Central memory CD8-positive, alpha-beta T cell (primary cell): Measurements from ENCODE around the gene ZNF862.

ENCODE experiments used
- ATAC-seq: fragments of 150-1000 bp; cut with Tn5 transposase; replicated peaks from 2 replicates; pipeline ENCODE4 v1.10.0; 2022; ENCODE audit warnings: mild to moderate bottlenecking, moderate FRiP score, moderate number of reproducible peaks; ENCODE audit not compliant: poor library complexity, severe bottlenecking; ENCODE audit errors: extremely low read depth
- DNase-seq, 2 donors: peaks; one replicate each; pipeline ENCODE4 v3.0.0; 2021; ENCODE audit warnings: low spot score in 2 of 2
- H3K27ac Mint-ChIP-seq: one replicate; pipeline ENCODE4 v1.8.0; 2022; ENCODE audit warnings: low read depth, mild to moderate bottlenecking, moderate library complexity, mixed read lengths
- H3K27me3 Mint-ChIP-seq: one replicate; pipeline ENCODE4 v1.8.0; 2022; ENCODE audit warnings: mixed read lengths
- H3K36me3 Mint-ChIP-seq: one replicate; pipeline ENCODE4 v1.8.0; 2022; ENCODE audit warnings: mild to moderate bottlenecking, moderate library complexity, mixed read lengths; ENCODE audit not compliant: insufficient read depth
- H3K4me1 Mint-ChIP-seq: one replicate; pipeline ENCODE4 v1.8.0; 2022; ENCODE audit warnings: mixed read lengths
- H3K4me3 Mint-ChIP-seq: one replicate; pipeline ENCODE4 v1.8.0; 2022; ENCODE audit warnings: mild to moderate bottlenecking, moderate library complexity, mixed read lengths
- H3K9me3 Mint-ChIP-seq: one replicate; pipeline ENCODE4 v1.8.0; 2022; ENCODE audit warnings: mixed read lengths

ZNF862 gene

DNA sequence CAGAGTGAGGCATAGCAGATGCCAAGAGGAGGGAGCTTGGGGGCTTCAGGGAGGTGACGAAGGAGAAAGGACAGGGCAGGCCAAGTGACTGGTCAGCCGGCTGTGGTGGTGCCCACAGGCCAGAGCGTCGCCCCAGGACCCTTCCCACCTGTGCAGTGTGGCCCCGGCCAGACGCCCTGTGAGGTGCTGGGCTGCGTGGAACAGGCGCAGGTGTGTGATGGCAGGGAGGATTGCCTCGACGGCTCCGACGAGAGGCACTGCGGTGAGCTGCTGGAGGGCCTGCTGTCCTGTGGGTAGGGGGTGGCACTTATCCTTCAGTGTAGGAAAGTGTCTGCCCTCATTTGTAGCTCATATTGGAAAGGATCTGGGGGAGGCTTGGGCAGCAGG, 38.0 kb upstream of the ZNF862 start:
- no peak overlapping the region for H3K4me3 Mint-ChIP-seq
- DNase-seq: no peak
- no peaks in the 10 kb centered on the region for H3K36me3 Mint-ChIP-seq
- no peaks in the 10 kb centered on the region for H3K4me1 Mint-ChIP-seq
- H3K27ac Mint-ChIP-seq: no peak overlapping the region
- peaks cover 4% of the 10 kb centered on the region for H3K27me3 Mint-ChIP-seq
- no peak for ATAC-seq
- no peaks in the 10 kb centered on the region for H3K9me3 Mint-ChIP-seq

DNA sequence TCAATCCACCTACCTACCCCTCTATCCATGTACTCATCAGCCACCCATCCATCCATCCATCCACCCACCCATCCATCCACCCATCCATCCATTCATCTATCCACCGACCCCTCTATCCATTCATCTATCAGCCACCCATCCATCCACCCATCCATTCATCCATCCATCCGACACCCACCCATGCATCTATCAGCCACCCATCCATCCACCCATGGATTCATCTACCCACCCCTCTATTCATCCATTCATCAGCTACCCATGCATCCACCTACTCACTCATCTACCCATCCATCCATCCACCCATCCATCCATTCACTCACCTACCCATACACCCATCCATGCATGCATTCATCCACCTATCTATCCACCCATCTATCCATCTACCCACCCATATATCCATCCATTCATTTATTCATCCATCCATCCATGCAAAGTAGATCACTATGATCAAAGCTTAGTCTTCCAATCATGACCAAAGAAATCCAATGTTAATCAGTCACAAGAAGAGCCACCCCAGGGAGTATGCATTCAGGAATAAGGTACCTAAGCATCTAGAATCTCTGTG, 37.1 kb upstream of the ZNF862 start:
- no peak for ATAC-seq
- peaks cover 4% of the 10 kb centered on the region for H3K27me3 Mint-ChIP-seq
- H3K4me1 Mint-ChIP-seq: no peaks in the 10 kb centered on the region
- DNase-seq: no peak
- no peak overlapping the region for H3K4me3 Mint-ChIP-seq
- no peaks in the 10 kb centered on the region for H3K9me3 Mint-ChIP-seq
- no peaks in the 10 kb centered on the region for H3K36me3 Mint-ChIP-seq
- H3K27ac Mint-ChIP-seq: no peak overlapping the region

DNA sequence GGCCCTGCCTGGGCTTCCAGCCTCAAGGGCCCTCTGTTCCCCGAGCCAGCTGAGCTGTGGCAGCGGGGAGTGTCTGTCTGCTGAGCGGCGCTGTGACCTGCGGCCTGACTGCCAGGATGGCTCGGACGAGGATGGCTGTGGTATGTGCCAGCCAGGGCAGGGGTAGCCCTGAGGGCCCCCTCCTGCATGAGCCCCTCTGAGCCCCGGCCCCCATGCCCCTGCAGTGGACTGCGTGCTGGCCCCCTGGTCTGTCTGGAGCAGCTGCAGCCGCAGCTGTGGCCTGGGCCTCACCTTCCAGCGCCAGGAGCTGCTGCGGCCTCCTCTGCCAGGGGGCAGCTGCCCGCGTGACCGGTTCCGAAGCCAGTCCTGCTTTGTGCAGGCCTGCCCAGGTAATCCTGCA, 36.4 kb upstream of the ZNF862 start:
- Mint-ChIP-seq H3K36me3 (no peaks in the 10 kb centered on the region), H3K4me3 (no peak overlapping the region), H3K27ac (no peak overlapping the region), H3K27me3 (peaks cover 11% of the 10 kb centered on the region), H3K9me3 (no peaks in the 10 kb centered on the region), H3K4me1 (no peaks in the 10 kb centered on the region)
- DNase-seq (no peak), ATAC-seq (no peak)

DNA sequence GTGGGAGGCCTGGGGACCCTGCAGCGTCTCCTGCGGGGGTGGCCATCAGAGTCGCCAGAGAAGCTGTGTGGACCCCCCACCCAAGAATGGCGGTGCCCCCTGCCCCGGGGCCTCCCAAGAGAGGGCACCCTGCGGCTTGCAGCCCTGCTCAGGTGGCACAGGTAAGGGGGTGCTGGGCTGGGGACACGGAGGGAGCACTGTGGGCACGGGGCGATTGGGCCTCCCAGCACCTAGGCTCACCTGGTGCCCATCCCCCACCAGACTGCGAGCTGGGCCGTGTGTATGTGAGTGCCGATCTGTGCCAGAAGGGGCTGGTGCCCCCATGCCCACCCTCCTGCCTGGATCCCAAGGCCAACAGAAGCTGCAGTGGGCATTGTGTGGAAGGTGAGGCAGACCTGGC, 35.2 kb upstream of the ZNF862 start:
- ATAC-seq: no peak
- Mint-ChIP-seq H3K4me1 (no peaks in the 10 kb centered on the region), H3K27me3 (peaks cover 17% of the 10 kb centered on the region), H3K4me3 (no peak overlapping the region), H3K36me3 (no peaks in the 10 kb centered on the region), H3K27ac (no peak overlapping the region), H3K9me3 (no peaks in the 10 kb centered on the region)
- no peak for DNase-seq

DNA sequence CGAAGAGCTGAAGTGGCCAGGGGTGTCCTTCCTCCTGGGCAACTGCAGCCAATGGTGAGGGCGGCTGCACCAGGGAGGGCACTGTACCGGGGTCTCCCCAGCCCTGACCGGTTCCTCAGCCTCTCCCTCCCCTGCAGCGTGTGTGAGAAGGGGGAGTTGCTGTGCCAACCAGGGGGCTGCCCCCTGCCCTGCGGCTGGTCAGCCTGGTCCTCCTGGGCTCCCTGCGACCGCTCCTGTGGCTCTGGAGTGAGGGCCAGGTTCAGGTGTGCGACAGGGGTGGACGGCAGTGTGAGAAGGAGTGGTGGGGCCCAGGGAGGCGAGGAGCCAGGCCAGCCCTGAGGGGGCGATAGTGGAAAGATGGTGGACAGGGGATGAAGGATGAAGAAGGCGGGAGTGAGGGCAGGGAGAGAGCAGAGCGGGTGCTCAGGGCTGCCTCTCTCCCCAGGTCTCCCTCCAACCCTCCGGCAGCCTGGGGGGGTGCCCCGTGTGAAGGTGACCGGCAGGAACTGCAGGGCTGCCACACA, 34.6 kb upstream of the ZNF862 start:
- no peak overlapping the region for H3K27ac Mint-ChIP-seq
- peaks cover 17% of the 10 kb centered on the region for H3K27me3 Mint-ChIP-seq
- ATAC-seq (no peak), DNase-seq (no peak)
- H3K4me3 Mint-ChIP-seq: no peak overlapping the region
- H3K4me1 Mint-ChIP-seq: no peaks in the 10 kb centered on the region
- no peaks in the 10 kb centered on the region for H3K9me3 Mint-ChIP-seq
- H3K36me3 Mint-ChIP-seq: no peaks in the 10 kb centered on the region

DNA sequence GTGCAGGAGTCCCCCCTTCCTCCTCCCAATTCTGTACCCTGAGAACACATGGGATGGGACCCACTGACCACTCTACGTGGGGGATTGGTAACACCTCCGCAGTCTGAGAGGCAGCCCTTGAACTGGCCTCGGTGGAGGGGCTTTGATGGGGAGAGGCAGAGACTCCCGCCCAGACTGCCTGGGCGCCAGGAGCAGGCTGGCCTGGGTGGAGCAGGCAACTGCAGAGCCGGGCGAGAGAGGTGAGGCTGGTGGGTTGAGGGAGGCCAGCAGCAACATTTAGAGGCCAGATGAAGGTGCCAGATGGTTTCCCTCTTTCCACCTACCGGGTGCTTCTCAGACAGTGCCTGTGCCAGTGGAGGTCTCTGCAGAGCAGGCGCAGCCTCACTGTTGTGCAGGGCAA, 34.1 kb upstream of the ZNF862 start:
- DNase-seq (no peak), ATAC-seq (no peak)
- no peaks in the 10 kb centered on the region for H3K4me1 Mint-ChIP-seq
- H3K27me3 Mint-ChIP-seq: peaks cover 17% of the 10 kb centered on the region
- H3K27ac Mint-ChIP-seq: no peak overlapping the region
- no peak overlapping the region for H3K4me3 Mint-ChIP-seq
- no peaks in the 10 kb centered on the region for H3K36me3 Mint-ChIP-seq
- no peaks in the 10 kb centered on the region for H3K9me3 Mint-ChIP-seq

DNA sequence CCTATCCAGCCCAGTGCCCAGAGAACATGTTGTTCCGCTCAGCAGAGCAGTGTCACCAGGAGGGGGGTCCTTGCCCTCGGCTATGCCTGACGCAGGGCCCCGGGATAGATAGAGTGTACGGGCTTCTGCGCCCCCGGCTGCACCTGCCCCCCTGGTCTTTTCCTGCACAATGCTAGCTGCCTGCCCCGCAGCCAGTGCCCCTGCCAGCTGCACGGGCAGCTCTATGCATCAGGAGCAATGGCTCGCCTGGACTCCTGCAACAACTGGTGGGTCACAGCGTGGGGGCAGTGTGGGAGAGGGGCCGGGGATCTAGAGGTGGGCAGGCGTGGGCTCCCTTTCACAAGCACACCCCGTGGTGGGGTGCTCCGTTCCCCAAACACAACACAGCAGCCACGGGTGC, 31.4 kb upstream of the ZNF862 start:
- Mint-ChIP-seq H3K4me1 (no peaks in the 10 kb centered on the region), H3K36me3 (no peaks in the 10 kb centered on the region), H3K4me3 (no peak overlapping the region), H3K9me3 (no peaks in the 10 kb centered on the region), H3K27ac (no peak overlapping the region), H3K27me3 (peaks cover 17% of the 10 kb centered on the region)
- ATAC-seq: no peak
- no peak for DNase-seq

DNA sequence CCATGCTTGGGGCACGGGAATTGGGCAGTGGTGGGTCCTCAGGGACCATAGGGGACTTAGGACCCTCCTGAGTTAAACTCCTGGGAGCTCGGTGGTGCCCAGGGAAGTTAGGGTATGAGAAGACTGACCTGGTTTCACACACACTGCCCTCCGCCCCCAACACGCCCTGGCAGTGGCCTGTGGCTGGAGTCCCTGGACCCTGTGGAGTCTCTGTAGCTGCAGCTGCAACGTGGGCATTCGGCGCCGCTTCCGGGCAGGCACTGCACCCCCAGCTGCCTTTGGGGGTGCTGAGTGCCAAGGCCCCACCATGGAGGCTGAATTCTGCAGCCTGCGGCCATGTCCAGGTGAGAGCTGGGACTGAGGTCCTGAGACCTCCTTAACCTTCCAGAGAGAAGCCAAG, 29.9 kb upstream of the ZNF862 start:
- DNase-seq (no peak), ATAC-seq (no peak)
- no peak overlapping the region for H3K4me3 Mint-ChIP-seq
- H3K27me3 Mint-ChIP-seq: peaks cover 17% of the 10 kb centered on the region
- H3K9me3 Mint-ChIP-seq: no peaks in the 10 kb centered on the region
- no peaks in the 10 kb centered on the region for H3K4me1 Mint-ChIP-seq
- H3K36me3 Mint-ChIP-seq: no peaks in the 10 kb centered on the region
- H3K27ac Mint-ChIP-seq: no peak overlapping the region

DNA sequence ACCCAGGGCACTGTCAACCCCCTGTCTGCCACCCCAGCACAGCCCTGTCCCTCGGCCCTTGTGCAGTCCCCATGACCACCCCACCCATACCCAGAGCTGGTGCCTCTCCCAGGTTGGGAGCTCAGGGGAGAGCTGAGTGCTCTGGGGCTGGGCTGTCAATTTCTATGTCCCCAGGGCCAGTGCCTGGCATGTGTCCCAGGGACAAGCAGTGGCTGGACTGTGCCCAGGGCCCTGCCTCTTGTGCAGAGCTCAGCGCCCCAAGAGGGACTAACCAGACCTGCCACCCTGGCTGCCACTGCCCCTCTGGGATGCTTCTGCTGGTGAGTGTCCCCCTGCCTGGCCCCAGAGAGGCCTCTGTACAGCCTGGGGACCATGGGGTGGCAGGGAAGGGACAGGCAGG, 29.0 kb upstream of the ZNF862 start:
- DNase-seq (no peak), ATAC-seq (no peak)
- Mint-ChIP-seq H3K36me3 (no peaks in the 10 kb centered on the region), H3K4me3 (no peak overlapping the region), H3K4me1 (no peaks in the 10 kb centered on the region), H3K27me3 (peaks cover 17% of the 10 kb centered on the region), H3K27ac (no peak overlapping the region), H3K9me3 (no peaks in the 10 kb centered on the region)

DNA sequence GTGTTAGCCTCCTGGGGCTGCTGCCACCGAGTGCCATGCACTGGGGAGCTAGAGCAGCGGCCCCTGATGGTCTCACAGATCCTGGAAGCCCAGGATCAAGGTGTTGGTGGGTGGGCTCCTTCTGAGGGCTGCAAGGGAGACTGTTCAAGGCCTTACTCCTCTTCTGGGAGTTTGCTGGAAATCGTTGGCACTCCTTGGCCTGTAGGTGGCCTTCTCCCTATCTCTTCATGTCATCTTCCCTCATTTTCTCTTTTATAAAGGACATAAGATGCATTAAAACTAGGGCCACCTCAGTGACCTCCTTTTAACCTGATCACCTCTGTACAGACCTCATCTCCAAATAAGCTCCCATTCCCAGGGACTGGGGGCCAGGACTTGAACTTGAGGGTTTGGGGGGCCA, 27.0 kb upstream of the ZNF862 start:
- Mint-ChIP-seq H3K27me3 (peaks cover 12% of the 10 kb centered on the region), H3K36me3 (no peaks in the 10 kb centered on the region), H3K4me3 (no peak overlapping the region), H3K4me1 (no peaks in the 10 kb centered on the region), H3K9me3 (no peaks in the 10 kb centered on the region), H3K27ac (no peak overlapping the region)
- DNase-seq: no peak
- ATAC-seq: no peak

DNA sequence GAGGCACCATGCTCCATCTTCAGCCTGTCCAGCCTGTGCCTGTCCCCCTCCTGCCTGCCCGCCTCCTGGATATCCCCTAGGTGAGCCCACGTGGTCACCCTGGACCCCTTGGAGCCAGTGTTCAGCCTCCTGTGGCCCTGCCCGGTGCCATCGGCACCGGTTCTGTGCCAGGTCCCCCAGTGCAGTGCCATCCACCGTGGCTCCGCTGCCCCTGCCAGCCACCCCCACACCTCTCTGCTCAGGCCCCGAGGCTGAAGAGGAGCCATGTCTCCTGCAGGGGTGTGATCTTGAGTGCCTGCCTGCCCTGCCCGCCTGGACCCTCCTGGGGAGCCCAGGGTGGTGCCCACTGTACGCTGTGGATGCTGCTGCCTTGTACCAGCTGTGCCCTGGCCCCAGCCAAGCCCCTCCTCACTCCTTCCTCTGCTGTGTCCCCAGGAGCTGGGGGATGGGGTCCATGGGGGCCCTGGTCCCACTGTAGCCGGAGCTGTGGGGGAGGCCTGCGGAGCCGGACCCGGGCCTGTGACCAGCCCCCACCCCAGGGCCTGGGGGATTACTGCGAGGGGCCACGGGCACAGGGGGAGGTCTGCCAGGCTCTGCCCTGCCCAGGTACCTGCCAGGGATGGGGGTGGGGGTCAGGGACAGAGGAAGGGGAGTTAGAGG, 26.2 kb upstream of the ZNF862 start:
- H3K27ac Mint-ChIP-seq: no peak overlapping the region
- H3K9me3 Mint-ChIP-seq: no peaks in the 10 kb centered on the region
- no peaks in the 10 kb centered on the region for H3K36me3 Mint-ChIP-seq
- no peak overlapping the region for H3K4me3 Mint-ChIP-seq
- ATAC-seq: no peak
- no peaks in the 10 kb centered on the region for H3K4me1 Mint-ChIP-seq
- DNase-seq: no peak
- H3K27me3 Mint-ChIP-seq: peaks cover 5% of the 10 kb centered on the region

DNA sequence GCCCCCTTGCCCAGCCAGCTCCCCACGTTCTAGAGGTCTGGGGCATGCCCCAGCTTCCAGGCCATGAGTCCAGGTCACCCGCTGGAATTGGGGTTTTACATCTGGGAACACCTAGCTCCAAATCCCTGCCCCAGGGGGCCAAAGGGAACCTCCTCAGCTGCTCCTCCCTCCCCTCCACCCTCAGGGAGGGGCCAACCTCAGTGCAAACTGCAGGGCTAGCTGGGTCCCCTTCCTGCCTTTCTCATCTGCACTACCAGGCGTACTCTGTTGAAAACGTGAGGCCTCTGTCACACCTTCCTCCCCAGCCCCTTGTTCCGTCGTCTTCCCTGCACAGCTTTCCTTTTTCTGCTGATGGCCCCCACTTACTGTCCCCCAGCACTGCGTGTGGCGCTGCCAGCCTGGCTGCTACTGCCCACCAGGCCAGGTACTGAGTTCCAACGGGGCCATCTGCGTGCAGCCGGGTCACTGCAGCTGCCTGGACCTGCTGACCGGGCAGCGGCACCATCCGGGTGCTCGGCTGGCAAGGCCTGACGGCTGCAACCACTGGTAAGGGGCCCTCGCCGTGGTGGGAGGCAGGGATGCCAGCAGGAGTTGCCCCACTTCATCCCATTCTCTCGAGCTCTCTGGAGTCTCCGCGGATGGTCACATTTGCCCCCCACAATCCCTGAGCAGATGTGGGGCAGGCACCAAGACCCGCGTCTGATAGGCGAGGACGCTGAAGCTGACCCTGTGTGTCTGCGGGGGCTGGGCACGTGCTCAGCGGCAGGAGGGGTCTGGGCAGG, 24.7 kb upstream of the ZNF862 start:
- Mint-ChIP-seq H3K27ac (no peak overlapping the region), H3K36me3 (no peaks in the 10 kb centered on the region), H3K4me3 (no peak overlapping the region), H3K27me3 (no peaks in the 10 kb centered on the region), H3K9me3 (no peaks in the 10 kb centered on the region), H3K4me1 (no peaks in the 10 kb centered on the region)
- DNase-seq (no peak), ATAC-seq (no peak)

DNA sequence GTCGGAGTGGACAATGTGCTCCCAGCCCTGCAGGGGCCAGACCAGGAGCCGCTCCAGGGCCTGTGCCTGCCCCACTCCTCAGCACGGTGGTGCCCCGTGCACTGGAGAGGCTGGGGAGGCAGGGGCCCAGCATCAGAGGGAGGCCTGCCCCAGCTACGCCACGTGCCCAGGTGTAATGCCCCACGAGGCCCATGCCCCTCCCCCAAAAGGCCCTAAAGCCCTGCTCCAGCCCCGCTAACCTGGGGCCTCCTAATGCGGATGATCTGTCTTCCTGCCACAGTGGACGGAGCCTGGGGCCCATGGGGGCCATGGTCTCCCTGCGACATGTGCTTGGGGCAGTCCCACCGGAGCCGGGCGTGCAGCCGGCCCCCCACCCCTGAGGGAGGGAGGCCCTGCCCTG, 23.7 kb upstream of the ZNF862 start:
- ATAC-seq (no peak), DNase-seq (no peak)
- no peaks in the 10 kb centered on the region for H3K4me1 Mint-ChIP-seq
- no peak overlapping the region for H3K4me3 Mint-ChIP-seq
- no peak overlapping the region for H3K27ac Mint-ChIP-seq
- H3K36me3 Mint-ChIP-seq: no peaks in the 10 kb centered on the region
- H3K9me3 Mint-ChIP-seq: no peaks in the 10 kb centered on the region
- H3K27me3 Mint-ChIP-seq: no peaks in the 10 kb centered on the region
